HEK293T (cell line): Measurements from ENCODE around the gene PSMB7.

Experiments used
- BHLHE40 ChIP-seq: fragments of 450-650 bp; IDR thresholded peaks from 2 replicates; pipeline ENCODE4 v1.6.1; 2016; ENCODE audit warnings: mild to moderate bottlenecking, moderate library complexity, borderline replicate concordance
- FOXA1 ChIP-seq: fragments of 450-650 bp; IDR thresholded peaks from 2 replicates; pipeline ENCODE4 v1.6.1; 2016; ENCODE audit warnings: mild to moderate bottlenecking
- FOXK2 ChIP-seq: fragments of 450-650 bp; IDR thresholded peaks from 2 replicates; pipeline ENCODE4 v1.6.1; 2016; ENCODE audit warnings: mild to moderate bottlenecking

DNA sequence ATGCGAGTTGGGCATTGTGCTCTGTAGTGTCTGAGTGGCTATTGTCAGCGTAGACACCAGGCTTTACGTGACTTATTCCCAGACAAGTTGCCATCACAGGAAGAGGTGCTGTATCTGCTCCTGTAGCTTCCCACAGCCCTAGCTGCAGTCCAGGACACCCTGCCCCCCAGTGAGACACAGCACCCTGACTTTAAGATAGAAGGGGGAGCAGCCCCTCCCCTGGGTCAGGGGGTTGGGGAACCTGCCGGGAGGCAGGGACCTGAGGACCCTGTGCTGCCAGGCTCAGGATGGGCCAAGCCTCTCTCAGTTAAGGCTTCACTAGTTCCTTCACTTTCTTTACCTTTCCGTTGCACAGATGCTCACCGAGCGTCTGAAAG, 82.1 kb downstream of the PSMB7 start:
- no peak for TF ChIP-seq FOXK2
- TF ChIP-seq BHLHE40 = no peak
- no peak for TF ChIP-seq FOXA1
